Stimulated activated CD8-positive, alpha-beta memory T cell treated with anti-CD3 and anti-CD28 coated beads, Interleukin-15, amount 100 ng/mL, for 24 hours (primary cell): Measurements from ENCODE around the gene DRC7.
"Not testable (repeated sequence)": the region's sequence is repeated elsewhere in the genome, so short reads cannot be mapped to it uniquely, and the experiment has no call there.

Experiments
- DNase-seq: peaks from one replicate; pipeline ENCODE4 v3.0.0-alpha.2; 2020; ENCODE audit warnings: low read depth

Gene DRC7

DNA sequence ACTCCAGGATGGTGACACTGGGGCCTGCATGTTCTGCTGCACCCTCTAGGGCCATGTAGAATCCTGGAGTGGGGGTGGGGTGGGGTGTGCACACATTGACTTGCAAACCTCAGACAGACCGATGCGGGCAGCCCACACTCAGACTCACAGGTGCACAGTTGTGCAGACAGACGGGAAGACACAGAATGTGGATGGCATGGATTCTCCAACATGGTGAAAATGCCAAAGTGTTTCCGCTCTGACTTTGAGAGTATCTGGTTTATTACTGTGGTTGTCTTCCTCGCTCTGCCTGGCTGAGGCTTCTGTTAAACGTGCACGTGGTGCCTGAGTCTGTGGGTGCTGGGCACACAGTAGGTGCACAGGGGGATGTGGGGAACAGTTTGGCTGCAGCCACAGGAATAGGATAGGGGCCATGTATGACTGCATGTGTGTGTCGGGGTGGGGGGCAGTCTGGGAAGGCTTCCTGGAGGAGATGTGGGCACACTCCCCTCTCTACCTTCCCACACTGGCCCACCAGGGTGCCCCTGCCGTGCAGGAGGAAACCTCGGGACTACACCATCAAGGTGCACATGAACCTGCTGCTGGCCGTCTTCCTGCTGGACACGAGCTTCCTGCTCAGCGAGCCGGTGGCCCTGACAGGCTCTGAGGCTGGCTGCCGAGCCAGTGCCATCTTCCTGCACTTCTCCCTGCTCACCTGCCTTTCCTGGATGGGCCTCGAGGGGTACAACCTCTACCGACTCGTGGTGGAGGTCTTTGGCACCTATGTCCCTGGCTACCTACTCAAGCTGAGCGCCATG lies 35.5 kb upstream of the DRC7 start:
- DNase-seq: no peak

DNA sequence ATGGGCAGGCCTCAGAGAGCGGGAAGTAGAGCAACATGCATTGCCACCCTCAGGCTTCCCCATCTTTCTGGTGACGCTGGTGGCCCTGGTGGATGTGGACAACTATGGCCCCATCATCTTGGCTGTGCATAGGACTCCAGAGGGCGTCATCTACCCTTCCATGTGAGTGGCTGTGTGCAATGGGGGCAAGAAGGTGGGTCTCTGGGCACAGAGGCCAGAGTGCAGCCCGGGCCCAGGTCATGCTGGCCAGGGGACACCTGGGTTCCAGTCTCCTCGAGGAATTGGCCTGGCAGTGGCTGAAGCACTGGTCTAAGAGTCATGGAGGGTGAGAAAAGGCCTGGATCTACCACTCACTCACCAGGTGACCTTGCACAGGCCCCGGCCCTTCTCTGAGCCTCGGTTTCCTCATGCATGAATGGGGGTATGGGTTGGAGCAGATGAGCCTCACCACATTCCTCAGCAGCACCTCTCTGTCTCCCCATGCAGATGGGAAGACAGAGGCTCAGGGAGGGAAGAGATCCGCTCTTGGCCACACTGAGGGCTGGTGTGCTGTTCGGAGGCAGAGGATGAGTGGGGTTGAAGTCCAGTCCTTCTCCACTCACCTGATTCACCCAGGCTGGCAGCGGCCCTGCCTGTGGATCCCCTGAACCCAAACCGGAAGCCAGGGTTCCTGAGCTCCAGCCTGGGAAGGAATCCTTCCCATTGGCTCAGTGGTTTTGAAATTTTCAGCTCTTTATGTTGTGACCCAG lies 33.7 kb upstream of the DRC7 start:
- DNase-seq: no peak

DNA sequence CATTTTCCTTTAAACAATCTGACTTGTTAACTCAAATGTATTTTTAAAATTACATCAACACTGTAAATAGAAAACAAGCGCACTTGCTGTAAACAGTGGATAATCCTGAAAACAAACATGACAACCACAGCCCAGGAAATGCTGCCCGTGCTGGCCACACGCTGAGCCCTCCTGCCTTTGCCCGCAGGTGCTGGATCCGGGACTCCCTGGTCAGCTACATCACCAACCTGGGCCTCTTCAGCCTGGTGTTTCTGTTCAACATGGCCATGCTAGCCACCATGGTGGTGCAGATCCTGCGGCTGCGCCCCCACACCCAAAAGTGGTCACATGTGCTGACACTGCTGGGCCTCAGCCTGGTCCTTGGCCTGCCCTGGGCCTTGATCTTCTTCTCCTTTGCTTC lies 33.1 kb upstream of the DRC7 start:
- DNase-seq: no peak

DNA sequence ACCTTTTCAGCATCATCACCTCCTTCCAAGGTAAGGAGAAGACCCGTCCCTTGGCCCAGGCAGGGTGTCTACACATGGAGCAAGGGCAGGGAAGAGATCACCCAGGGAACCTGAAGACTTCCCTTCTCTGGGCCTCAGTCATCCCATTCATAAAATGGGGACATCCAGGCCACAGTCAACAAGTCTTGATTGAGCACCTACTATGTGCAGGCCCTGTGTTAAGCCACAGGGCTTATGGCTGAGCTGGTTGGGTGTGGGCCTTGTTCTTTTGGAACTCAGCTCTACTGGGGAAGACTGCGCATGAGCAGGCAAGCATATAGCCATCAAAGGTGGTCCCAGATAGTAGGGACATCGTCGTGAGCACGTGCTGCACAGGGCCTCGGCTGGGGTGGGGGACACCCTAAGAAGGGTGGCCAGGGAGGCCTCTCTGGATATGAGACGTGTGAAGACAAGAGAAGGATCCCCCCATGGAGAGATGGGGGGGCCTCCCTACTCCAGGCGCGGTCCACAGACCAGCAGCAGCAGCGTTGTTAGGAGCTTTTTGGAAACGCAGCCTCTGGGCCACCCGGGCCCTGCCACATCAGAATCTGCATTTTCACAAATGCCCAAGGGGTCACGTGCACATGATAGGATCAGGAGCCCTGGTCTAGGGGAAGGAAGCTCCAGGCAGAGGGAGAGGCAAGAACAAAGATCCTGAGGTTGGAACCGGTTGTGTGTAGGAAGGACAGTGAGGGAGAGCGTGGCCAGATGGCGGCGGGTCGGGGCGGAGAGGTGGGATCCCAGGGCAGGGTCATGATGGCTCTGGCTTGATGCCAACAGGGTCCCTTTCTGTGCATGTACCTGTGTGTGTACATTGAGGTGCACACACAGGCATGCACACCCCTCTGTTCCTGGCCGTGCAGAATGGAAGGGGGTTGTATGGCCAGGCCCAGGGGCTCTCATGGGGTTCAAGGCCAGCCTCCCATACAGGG lies 32.4 kb upstream of the DRC7 start:
- DNase-seq: no peak

DNA sequence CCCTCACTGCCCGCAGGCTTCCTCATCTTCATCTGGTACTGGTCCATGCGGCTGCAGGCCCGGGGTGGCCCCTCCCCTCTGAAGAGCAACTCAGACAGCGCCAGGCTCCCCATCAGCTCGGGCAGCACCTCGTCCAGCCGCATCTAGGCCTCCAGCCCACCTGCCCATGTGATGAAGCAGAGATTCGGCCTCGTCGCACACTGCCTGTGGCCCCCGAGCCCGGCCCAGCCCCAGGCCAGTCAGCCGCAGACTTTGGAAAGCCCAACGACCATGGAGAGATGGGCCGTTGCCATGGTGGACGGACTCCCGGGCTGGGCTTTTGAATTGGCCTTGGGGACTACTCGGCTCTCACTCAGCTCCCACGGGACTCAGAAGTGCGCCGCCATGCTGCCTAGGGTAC lies 31.2 kb upstream of the DRC7 start:
- no peak for DNase-seq

DNA sequence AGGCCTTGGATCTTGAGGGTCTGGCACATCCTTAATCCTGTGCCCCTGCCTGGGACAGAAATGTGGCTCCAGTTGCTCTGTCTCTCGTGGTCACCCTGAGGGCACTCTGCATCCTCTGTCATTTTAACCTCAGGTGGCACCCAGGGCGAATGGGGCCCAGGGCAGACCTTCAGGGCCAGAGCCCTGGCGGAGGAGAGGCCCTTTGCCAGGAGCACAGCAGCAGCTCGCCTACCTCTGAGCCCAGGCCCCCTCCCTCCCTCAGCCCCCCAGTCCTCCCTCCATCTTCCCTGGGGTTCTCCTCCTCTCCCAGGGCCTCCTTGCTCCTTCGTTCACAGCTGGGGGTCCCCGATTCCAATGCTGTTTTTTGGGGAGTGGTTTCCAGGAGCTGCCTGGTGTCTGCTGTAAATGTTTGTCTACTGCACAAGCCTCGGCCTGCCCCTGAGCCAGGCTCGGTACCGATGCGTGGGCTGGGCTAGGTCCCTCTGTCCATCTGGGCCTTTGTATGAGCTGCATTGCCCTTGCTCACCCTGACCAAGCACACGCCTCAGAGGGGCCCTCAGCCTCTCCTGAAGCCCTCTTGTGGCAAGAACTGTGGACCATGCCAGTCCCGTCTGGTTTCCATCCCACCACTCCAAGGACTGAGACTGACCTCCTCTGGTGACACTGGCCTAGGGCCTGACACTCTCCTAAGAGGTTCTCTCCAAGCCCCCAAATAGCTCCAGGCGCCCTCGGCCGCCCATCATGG lies 30.5 kb upstream of the DRC7 start:
- no peak for DNase-seq

DNA sequence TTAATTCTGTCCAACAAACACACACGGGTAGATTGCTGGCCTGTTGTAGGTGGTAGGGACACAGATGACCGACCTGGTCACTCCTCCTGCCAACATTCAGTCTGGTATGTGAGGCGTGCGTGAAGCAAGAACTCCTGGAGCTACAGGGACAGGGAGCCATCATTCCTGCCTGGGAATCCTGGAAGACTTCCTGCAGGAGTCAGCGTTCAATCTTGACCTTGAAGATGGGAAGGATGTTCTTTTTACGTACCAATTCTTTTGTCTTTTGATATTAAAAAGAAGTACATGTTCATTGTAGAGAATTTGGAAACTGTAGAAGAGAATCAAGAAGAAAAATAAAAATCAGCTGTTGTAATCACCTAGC lies 30.0 kb upstream of the DRC7 start:
- no peak for DNase-seq

DNA sequence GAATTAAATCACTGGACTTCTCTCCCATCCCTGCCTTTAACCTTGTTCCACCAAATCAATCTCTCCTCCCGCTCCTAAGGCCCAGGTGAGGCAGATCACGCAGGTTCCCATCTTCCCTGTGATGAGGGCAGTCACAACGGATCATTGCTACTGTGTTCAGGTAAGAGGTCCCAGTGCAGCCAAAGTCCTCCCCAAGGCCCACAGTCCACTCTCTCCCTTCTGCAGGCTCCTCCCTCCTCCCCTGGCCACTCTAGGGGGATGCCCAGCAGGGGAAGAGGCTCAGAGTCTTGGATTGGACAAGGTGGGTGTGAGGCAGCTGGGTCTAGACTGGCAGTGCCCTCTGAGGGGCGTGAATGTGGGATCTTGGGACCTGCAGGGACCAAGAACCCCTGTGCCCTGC lies 29.1 kb upstream of the DRC7 start:
- no peak for DNase-seq

DNA sequence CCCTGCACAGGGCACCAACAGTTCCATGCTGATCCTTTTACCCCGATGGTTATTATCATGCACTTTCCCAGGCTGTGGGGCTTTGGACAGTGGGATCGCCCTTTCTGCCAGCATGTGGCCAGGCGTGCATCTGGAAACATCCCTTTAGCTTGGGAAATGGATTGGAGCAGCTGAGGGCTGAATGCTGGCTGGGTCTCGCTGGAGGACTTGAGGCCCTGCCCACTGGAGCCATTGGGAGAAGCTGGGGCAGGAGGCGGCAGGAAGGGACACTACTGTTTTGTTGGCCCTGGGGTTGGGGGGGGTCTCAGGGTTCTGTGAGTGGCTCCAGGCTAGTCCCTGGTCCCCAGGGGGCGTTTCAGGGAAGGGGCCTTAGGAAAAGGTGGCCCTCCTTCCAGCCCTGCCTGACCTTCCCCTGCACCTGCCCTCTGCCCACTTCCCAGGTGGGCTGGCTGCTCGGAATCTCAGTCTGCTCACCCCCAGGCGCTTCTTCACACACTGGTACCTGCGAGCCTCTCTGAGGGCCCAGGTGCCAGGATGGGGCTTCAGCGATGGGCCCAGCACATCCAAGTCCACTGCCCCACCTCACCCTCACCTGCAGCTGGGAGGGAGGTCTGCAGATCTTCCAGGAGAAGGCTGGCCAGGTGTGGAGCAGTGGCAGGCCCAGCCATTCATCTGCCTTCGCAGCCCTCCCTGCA lies 28.1 kb upstream of the DRC7 start:
- no peak for DNase-seq

DNA sequence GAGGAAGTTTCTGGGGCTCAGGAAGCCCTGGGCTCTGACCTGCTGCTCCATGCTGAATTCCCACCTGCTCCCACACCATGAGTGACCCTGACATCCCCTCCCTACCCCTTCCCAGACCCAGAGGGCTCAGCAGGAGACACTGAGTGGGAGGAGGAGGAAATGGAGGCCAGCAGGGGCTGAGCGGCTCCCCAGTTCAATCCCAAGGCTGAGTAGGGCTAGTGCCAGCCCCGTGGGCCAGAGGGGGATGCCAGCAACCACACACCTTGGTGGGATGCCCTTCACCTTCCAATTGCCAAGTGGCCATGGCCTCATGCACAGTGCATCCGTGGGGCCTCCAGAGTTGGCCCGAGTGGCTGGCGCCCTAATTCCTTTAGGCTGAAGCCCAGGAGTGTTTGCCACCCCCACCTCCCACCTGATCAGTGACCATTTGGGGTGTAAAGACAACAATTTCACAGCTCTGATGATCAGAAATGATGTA lies 27.5 kb upstream of the DRC7 start:
- DNase-seq: no peak

DNA sequence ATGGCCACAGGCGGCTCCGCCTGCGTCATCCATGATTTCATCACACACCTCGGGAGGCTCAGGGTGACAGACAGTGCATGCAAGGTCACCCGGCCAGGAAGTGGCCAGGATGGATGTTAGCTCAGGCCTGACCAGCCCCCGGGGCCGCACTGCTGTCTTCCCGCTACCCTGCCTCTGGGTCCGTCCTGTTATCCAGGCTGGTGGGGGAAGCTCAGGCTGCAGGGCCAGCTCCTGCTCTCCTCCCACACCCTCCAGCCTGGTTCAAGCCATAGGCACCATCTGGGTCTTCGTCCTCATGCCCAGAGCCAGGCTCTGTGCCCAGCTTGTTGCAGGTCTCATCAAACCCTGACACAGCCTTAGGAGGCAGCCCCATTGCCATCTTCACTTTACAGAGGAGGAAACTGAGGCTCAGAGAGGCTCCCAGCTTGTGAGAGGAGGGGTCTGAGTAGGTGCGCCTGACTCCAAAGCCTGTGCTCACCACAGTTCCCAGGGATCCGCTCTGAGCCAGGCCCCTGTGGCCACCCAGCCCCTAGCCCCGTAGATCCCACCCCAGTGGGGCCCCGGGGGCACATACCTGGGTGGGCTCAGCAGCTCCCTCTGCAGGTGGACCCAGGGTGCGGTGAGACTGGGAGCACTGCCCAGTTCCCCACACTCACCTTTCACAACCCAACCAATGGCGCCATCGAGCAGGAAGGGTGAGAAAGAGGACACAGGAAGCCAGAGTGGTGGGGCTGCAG lies 26.9 kb upstream of the DRC7 start:
- no peak for DNase-seq

DNA sequence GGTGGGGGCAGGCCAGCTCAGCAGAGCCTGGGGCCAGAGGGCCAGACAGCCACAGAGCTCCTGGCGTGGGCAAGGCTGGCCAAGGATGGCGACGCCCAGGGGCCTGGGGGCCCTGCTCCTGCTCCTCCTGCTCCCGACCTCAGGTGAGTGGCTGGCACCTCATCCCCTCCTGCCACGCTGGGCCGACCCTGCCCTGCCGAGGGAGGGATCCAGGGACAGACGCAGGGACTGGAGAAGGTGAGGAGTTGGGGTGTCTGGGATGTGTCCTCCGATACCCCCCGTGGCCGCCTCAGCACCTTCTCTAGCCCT lies 26.4 kb upstream of the DRC7 start, which contains the start of gene ADGRG3:
TSS of gene ADGRG3 (plus strand) at position 44 of the 309 bp plus-strand sequence. CDS start at position 86, 42 bp downstream.
- no peak for DNase-seq

DNA sequence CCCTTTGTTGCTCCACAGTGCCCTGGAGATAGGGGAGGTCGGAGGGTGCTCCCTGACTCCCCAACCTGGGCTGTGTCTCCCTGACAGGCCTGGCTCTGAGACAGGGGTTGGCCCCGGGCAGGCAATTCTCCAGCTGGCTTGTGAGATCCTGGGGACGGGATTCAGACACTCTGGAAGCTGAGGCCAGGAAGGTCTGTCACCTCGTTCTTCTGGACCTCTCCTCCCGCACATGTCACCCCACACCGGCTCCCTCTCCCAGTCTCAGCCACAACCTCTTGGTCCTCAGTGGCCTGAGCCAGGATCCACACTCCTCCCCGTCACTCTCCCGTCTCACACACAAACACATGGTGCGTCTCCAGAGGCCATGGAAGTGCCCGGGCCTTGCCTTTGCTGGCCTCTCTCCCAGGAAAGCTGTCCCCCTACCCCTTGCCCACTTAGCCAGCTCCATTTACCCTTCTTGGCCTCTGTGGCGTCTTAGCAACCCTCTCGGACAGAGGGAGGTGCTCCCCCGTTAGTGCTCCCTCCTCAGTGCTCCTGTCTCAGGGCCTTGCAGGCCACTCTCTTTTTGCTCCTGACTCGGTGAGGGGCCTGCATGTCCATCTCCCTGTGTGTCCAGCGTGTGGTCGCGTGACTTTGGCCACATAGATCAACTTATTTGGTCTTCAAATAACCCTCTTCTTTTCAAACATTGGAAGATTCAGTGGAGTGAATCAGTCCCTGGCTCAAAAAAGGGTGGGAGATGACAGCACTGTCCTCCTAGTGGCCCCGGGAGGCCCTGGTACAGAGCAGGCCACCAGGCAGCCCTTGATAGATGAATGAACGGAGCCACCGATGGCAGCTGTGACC lies 25.8 kb upstream of the DRC7 start:
- no peak for DNase-seq

DNA sequence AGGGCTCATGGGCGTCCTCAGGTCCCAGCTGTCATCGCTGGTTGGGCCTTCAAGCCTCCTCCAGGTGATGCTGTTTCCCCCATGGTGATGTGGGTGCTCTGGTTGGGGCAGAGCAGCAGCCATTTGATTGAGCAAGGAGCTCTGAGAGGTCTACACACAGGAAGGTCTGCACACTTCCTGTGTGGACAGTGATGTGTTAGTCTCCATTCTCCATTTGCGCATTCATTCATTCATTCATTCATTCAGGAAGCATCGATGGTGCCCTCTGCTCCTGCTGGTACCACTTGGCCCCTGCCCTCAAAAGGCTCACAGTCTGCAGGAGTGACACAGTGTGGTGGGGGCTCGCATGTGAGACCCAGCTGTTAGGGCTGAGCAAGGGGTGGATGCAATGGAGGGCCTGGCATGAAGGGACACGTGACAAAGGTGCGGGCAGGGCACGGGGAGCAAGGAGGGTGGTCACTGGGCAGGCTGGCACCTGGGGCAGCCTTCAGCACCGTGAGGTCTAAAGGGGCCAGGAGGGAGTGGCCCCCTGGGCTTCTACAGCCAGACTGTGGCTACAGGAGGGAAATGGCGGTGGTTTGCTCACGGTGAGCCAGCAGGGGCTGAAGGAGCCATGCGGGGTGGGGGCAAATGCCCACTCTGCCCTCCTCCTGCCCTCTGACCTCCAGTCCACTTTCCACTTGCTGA lies 25.0 kb upstream of the DRC7 start:
- no peak for DNase-seq

DNA sequence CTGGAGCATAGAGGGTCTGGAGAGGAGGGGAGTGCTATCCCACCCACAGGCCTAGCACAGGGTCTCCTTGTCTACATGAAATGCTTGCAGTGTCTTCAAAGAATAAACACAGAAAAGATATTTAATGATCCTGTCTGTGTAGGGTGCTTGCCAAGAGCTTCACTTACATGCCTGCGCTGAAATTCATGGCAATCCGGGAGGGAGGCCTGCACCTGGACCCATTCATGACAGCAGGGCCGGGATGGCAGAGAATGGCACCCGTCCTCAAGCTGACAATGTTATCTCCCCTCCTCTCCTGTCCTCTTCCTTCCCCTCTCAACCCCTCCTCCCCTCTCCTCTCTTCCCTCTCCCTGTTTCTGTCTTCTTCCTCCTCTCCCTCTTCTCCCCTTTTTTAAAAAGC lies 24.4 kb upstream of the DRC7 start:
- no peak for DNase-seq

DNA sequence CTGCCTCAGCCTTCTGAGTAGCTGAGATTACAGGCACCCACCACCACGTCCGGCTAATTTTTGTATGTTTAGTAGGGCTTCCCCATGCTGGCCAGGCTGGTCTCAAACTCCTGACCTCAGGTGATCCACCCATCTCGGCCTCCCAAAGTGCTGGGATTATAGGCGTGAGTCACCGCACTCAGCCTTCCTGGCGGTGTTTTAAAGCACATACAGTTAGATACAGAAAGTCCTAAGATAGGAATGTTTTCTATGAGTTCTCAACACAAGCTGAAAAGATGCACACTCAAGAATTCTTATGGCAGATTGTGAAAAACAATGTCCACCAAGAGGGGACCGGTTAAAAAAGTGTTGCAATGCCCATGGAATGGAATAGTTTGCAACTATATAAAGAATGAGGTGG lies 23.2 kb upstream of the DRC7 start:
- not testable (repeated sequence) for DNase-seq

DNA sequence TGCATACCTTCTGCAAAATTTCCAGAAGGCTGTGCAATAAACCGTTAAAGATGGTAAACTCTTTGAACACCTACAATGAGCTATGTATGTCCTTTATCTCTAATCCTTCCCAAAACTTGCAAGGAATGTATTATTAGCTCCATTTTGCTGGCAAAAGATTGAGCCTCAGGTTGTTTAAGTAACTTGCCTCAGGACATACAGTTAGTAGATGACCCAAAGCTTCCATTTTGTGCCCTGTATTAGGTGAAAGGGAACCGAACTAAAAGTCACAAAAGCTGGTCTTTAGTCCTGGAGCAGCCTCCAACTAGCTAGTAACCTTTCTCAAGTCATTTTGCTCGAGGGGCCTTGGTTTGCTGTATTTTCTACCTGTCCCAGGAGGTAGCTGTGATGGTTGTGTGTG lies 22.2 kb upstream of the DRC7 start:
- DNase-seq: no peak

DNA sequence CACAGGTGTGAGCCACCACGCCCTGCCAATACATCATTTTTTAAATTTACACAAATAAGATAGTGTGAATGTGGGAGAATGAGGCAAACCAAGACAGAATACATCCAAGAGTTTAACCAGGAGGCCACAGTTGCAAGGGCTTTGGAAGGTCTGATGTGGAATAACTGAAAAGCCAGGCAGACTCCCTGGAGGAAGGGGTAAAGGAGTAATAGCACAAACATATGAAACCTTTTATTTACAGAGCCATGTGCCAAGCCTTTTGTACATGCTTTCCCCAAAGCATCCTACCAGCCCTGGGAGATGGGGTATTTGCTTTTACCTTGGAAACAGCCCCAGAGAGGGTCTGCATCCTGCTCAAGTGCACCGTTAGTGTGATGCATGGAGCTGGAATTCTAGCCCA lies 21.8 kb upstream of the DRC7 start:
- DNase-seq: no peak
